ENCODE data around the gene EHMT1.

EHMT1 gene

GRCh38 chr9:137837345-137838278, 218.8 kb downstream of the EHMT1 start:
- ChIA-PET POLR2A (ENCODE audit: low non-redundant PET) (interaction anchor here (0.6 kb wide), 1 partner anchor 791 kb away, joined by 3 read pairs; no protein-coding TSS in a partner anchor), CTCF (no interaction called here)
- no peak overlapping the region for H3K27ac ChIP-seq
- DNase-seq (ENCODE audit: low spot score) = no peak
- TF ChIP-seq CTCF (conservative IDR thresholded peaks at IDR 0.05; ENCODE audit: low read depth) = no peak

- TF ChIP-seq CTCF (conservative IDR thresholded peaks at IDR 0.05; ENCODE audit: low read depth) = no peak
- ChIA-PET CTCF (interaction anchor here (0.7 kb wide), 1 partner anchor 218 kb away, joined by 3 read pairs; no protein-coding TSS in a partner anchor), POLR2A (ENCODE audit: low non-redundant PET) (no interaction called here)
- DNase-seq (ENCODE audit: low spot score) = no peak
- H3K27ac ChIP-seq = no peak overlapping the region
Observed at GRCh38 chr9:137838576-137838975, 219.8 kb downstream of the EHMT1 start.

- POLR2A ChIA-PET (ENCODE audit: low non-redundant PET) = no interaction called here
- no peak overlapping the region for H3K27ac ChIP-seq
- CTCF ChIA-PET = no interaction called here
- TF ChIP-seq CTCF (conservative IDR thresholded peaks at IDR 0.05; ENCODE audit: low read depth) = no peak
- DNase-seq (ENCODE audit: low spot score) = no peak
Observed at GRCh38 chr9:137843355-137843754, 224.6 kb downstream of the EHMT1 start.

- ChIA-PET POLR2A (ENCODE audit: low non-redundant PET) (no interaction called here), CTCF (no interaction called here)
- TF ChIP-seq CTCF (conservative IDR thresholded peaks at IDR 0.05; ENCODE audit: low read depth) = no peak
Observed at GRCh38 chr9:137851516-137852267, 232.9 kb downstream of the EHMT1 start.

GRCh38 chr9:137853392-137853995, 234.7 kb downstream of the EHMT1 start:
- no peak for DNase-seq (ENCODE audit: low spot score)
- H3K27ac ChIP-seq = no peak overlapping the region
- no peak for TF ChIP-seq CTCF (conservative IDR thresholded peaks at IDR 0.05; ENCODE audit: low read depth)
- POLR2A ChIA-PET (ENCODE audit: low non-redundant PET) = no interaction called here
- CTCF ChIA-PET = interaction anchor here (0.7 kb wide), 1 partner anchor 201 kb away, joined by 5 read pairs; no protein-coding TSS in a partner anchor

More at GRCh38 chr9:137851516-137852267, 232.9 kb downstream of the EHMT1 start:
- H3K27ac ChIP-seq = no peak overlapping the region
- DNase-seq (ENCODE audit: low spot score) = no peak

GRCh38 chr9:137860361-137860760, 241.6 kb downstream of the EHMT1 start:
- no peak for DNase-seq (ENCODE audit: low spot score)
- TF ChIP-seq CTCF (conservative IDR thresholded peaks at IDR 0.05; ENCODE audit: low read depth) = no peak
- POLR2A ChIA-PET (ENCODE audit: low non-redundant PET) = no interaction called here
- CTCF ChIA-PET = no interaction called here
- no peak overlapping the region for H3K27ac ChIP-seq

Data from RWPE1 (cell line).